ENCODE data around the gene TMPRSS11E. TPM values are rescaled to one million over a fixed set of nuclear protein-coding genes. Genes with fewer than 3 reads are reported as not detected.
"Not testable (repeated sequence)": the region's sequence is repeated elsewhere in the genome, so short reads cannot be mapped to it uniquely, and the experiment has no call there.

The TMPRSS11E gene
- total RNA-seq, 1 donor from 2014 or later: 2.0 TPM

DNA sequence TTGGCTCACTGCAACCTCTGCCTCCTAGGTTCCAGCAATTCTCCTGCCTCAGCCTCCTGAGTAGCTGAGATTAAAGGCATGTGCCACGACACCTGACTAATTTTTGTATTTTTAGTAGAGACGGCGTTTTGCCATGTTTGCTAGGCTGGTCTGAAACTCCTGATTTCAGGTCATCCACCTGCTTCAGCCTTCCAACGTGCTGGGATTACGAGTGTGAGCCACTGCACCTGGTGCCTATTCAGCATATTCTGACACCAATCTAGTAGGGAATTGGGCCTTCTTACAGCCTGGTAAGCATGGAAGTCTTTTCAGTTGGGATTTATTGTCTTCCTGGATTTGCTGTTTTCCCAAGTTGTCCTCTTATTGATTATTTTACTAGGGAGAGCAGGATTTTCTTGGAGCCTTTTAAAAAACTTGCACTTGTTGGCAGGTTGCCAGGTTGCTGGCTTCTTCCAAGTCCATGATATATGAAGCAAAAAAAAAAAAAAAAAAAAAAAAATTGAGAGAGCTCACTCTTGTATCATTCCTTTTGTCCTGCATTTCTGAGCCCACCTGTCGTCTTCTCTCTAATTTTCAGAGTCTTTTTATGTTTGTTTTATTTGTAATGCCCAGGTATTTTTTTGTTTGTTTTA is 43.7 kb downstream of the TMPRSS11E start:
- Mint-ChIP-seq H3K27ac (no peak overlapping the region), H3K9me3 (peaks cover 7% of the 10 kb centered on the region), H3K36me3 (no peaks in the 10 kb centered on the region), H3K4me1 (ENCODE audit: unreplicated experiment) (no peaks in the 10 kb centered on the region), H3K4me3 (no peak overlapping the region), H3K27me3 (no peaks in the 10 kb centered on the region)
- no peak for DNase-seq (ENCODE audit: extremely low spot score, unreplicated experiment)
- TF ChIP-seq, protein P1, sequence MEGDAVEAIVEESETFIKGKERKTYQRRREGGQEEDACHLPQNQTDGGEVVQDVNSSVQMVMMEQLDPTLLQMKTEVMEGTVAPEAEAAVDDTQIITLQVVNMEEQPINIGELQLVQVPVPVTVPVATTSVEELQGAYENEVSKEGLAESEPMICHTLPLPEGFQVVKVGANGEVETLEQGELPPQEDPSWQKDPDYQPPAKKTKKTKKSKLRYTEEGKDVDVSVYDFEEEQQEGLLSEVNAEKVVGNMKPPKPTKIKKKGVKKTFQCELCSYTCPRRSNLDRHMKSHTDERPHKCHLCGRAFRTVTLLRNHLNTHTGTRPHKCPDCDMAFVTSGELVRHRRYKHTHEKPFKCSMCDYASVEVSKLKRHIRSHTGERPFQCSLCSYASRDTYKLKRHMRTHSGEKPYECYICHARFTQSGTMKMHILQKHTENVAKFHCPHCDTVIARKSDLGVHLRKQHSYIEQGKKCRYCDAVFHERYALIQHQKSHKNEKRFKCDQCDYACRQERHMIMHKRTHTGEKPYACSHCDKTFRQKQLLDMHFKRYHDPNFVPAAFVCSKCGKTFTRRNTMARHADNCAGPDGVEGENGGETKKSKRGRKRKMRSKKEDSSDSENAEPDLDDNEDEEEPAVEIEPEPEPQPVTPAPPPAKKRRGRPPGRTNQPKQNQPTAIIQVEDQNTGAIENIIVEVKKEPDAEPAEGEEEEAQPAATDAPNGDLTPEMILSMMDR (conservative IDR thresholded peaks at IDR 0.05): no peak

DNA sequence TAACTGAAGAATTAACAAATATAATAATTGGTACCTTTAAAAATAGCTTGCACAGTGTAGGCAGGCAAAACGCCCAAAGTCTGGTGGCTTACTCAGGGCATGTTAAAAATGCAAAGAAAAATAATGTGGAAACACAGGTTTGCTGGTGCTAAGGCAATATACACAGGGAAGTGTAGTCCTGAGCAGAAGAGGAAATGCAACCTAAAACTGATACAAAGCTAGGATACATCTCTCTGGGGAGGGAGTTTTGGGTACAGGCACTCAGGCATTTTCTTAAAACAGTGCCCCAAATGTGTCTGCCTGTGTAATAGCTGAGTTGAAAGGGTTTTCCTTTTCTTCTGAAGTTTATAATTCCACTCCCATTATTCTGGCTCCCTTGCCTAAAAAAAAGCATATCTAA is 47.4 kb downstream of the TMPRSS11E start:
- Mint-ChIP-seq H3K4me1 (ENCODE audit: unreplicated experiment) (peaks cover 10% of the 10 kb centered on the region), H3K4me3 (no peak overlapping the region), H3K27me3 (no peaks in the 10 kb centered on the region), H3K27ac (no peak overlapping the region), H3K36me3 (no peaks in the 10 kb centered on the region), H3K9me3 (no peaks in the 10 kb centered on the region)
- TF ChIP-seq, protein P1 (conservative IDR thresholded peaks at IDR 0.05): no peak
- no peak for DNase-seq (ENCODE audit: extremely low spot score, unreplicated experiment)

DNA sequence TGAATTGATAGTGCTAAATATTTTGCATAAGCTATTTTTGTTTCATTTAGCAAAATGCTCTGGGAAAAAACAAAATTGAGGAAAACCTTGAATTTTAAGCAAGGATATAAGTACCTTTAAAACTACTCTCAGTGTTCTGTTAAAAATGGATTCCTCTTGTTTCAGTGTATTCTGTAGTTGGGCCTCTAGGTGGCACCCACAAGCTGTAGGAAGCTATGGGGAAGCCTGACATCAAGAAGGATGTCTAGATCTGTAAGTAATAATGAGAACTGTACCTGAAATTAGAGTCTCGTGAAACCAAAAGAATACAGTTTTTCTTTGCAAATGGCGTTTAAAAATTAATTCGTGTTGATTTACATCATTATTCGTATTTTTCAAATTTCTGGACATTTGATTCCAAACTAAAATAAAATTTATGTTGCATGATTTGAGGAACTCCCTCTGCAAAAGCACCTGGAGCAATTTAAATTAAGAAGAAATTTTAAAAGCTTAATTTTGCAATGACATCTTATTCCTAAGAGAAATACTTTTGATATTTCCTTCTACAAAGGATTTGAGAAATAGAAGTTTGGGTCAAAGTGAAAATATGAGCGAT is 51.2 kb downstream of the TMPRSS11E start:
- H3K9me3 Mint-ChIP-seq: no peaks in the 10 kb centered on the region
- H3K27me3 Mint-ChIP-seq: no peaks in the 10 kb centered on the region
- no peak for DNase-seq (ENCODE audit: extremely low spot score, unreplicated experiment)
- H3K4me3 Mint-ChIP-seq: no peak overlapping the region
- H3K27ac Mint-ChIP-seq: no peak overlapping the region
- H3K36me3 Mint-ChIP-seq: no peaks in the 10 kb centered on the region
- peaks cover 10% of the 10 kb centered on the region for H3K4me1 Mint-ChIP-seq (ENCODE audit: unreplicated experiment)
- TF ChIP-seq, protein P1 (conservative IDR thresholded peaks at IDR 0.05): peak; percentile 95

DNA sequence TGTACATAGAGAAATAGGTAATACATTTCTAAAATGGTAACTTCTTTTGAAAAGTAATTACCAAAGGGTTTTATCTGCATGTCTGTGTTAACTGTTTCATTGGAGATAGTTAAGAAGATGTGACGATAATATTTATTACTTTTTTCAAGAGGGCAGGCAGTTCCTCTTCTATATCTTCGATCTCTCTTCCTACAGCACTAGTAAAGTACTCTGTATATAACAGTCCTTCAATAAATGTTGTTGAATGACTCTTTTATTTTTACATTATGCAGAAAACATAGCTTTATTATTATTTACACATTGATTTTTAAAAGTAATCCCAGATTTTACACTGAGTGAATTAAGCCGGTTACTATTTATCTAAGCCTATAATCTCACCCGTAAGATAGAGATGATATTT is 51.8 kb downstream of the TMPRSS11E start:
- Mint-ChIP-seq H3K36me3 (no peaks in the 10 kb centered on the region), H3K27ac (no peak overlapping the region), H3K4me1 (ENCODE audit: unreplicated experiment) (peaks cover 10% of the 10 kb centered on the region), H3K9me3 (no peaks in the 10 kb centered on the region), H3K27me3 (no peaks in the 10 kb centered on the region), H3K4me3 (no peak overlapping the region)
- TF ChIP-seq, protein P1 (conservative IDR thresholded peaks at IDR 0.05): no peak
- DNase-seq (ENCODE audit: extremely low spot score, unreplicated experiment): no peak

DNA sequence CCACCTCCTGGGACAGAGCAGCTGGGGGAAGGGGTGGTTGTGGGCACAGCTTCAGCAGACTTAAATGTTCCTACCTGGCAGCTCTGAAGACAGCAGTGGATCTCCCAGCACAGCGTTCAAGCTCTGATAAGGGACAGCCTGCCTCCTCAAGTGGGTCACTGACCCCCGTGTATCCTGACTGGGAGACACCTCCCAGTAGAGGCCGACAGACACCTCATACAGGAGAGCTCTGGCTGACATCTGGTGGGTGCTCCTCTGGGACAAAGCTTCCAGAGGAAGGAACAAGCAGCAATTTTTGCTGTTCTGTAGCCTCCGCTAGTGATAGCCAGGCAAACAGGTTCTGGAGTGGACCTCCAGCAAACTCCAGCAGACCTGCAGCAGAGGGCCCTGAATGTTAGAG is 56.2 kb downstream of the TMPRSS11E start:
- H3K27me3 Mint-ChIP-seq; H3K4me3 Mint-ChIP-seq; H3K4me1 Mint-ChIP-seq (ENCODE audit: unreplicated experiment); H3K9me3 Mint-ChIP-seq; H3K27ac Mint-ChIP-seq; H3K36me3 Mint-ChIP-seq; DNase-seq (ENCODE audit: extremely low spot score, unreplicated experiment): not testable (repeated sequence)

DNA sequence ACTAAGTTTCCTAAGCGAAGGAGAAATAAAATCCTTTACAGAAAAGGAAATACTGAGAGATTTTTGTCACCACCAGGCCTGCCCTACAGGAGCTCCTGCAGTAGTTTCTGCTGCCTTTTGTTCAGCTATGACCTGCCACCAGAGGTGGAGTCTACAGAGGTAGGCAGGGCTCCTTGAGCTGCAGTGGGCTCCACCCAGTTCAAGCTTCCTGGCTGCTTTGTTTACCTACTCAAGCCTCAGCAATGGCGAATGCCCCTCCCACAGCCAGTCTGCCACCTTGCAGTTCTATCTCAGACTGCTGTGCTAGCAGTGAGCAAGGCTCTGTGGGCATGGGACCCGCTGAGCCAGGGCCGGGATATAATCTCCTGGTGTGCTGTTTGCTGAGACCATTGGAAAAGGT is 57.6 kb downstream of the TMPRSS11E start:
- not testable (repeated sequence) for H3K27ac Mint-ChIP-seq; H3K36me3 Mint-ChIP-seq; H3K4me1 Mint-ChIP-seq (ENCODE audit: unreplicated experiment); H3K9me3 Mint-ChIP-seq; H3K27me3 Mint-ChIP-seq; H3K4me3 Mint-ChIP-seq; DNase-seq (ENCODE audit: extremely low spot score, unreplicated experiment)

DNA sequence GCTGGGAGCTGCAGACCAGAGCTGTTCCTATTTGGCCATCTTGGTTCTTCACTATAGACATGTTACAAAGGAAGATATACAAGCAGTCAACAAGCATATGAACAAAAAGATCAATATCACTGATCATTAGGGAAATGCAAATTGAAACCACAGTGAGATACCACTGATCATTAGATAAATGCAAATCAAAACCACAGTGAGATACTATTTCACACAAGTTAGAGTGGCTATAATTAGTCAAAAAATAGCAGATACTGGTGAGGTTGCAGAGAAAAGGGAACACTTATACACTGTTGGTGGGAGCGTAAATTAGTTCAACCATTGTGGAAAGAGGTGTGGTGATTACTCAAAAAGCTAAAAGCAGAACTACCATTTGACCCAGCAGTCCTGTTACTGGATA is 58.2 kb downstream of the TMPRSS11E start:
- H3K4me1 Mint-ChIP-seq (ENCODE audit: unreplicated experiment); H3K36me3 Mint-ChIP-seq; H3K9me3 Mint-ChIP-seq; DNase-seq (ENCODE audit: extremely low spot score, unreplicated experiment); H3K27ac Mint-ChIP-seq; H3K27me3 Mint-ChIP-seq; H3K4me3 Mint-ChIP-seq: not testable (repeated sequence)
